Measurements from ENCODE around the gene BCL2L13.
"Not testable (repeated sequence)": the region's sequence is repeated elsewhere in the genome, so short reads cannot be mapped to it uniquely, and the experiment has no call there.

Gene BCL2L13

GRCh38 chr22:17761138-17761488, 122.6 kb downstream of the BCL2L13 start:
- DNase-seq (ENCODE audit: low read depth in 2 of 2), result no peak

DNA sequence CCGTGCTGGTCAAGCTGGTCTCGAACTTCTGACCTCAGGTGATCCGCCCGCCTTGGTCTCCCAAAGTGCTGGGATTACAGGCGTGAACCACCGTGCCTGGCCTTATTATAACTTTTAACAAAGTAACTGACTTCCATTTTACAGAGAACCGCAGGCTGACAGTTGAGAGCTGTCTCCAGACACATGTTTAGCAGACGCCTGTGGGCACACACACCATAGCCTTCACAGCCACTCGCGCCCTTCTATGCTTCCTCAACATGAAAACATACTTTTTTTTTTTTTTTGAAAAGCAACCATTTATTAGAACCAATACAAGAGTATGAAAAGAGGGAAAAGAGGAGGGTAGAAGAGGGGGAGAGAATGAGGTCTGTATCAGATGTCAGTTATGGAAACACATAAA, 124.9 kb downstream of the BCL2L13 start:
- not testable (repeated sequence) for DNase-seq (ENCODE audit: low read depth in 2 of 2)

GRCh38 chr22:17764036-17764435, 125.5 kb downstream of the BCL2L13 start:
- DNase-seq (ENCODE audit: low read depth in 2 of 2), result no peak

DNA sequence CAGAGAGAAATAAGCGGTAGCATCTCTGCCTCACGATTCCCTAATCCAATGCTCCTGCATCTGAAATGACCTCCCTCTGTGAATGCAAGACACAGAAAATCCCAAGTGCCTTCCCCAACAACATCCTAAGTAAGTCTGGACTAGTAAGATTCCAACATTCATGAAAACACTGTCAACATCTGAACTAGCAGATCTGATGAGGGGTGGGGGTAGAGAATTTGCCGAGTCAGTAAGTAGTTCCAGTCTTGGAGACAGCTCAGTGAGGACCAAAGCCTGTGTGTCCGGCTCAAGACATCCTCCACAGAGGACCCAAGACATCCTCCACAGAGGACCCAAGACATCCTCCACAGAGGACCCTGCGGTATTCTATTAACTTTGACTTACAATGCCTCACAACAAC, 126.3 kb downstream of the BCL2L13 start:
- not testable (repeated sequence) for DNase-seq (ENCODE audit: low read depth in 2 of 2)

- peak; percentile 52 to 55 for DNase-seq (ENCODE audit: low read depth in 2 of 2)
These were observed 128.9 kb downstream of the BCL2L13 start for GRCh38 chr22:17767233-17768065.

DNA sequence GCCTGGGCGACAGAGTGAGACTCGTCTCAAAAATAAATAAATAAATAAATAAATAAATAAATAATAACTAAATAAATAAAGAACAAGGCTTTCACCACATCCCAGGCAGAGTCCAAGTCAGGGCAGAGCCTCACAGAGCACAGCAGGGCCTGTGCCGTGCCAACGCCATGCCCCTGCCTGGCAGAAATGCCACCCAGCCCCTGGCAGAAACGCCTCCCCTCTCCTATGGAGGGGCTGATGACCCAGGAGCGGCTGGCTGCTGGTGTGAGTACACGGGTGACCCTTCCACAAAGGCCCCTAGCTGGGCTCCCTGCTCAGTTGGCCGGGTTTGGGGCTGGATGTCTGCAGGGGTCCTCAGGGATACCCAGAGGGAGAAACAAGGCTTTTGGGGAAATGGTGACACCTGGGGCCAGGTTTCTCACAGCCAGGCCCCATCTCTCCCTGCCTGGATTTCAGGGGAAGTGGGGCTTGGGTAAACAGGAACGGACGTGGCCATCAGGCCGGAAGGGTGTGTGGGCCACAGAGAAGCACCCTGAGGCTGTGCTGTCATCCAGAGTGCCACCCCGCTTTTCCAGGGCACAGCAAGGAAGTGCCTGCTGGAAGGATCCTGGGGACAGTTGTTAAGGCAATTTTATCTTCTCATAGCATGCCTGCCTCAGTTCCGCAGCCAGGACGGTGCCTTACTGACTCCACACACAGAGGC, 130.6 kb downstream of the BCL2L13 start:
- DNase-seq (ENCODE audit: low read depth in 2 of 2), result no peak

- DNase-seq (ENCODE audit: low read depth in 2 of 2), result no peak
These were observed 131.1 kb downstream of the BCL2L13 start for GRCh38 chr22:17769716-17770082.

DNA sequence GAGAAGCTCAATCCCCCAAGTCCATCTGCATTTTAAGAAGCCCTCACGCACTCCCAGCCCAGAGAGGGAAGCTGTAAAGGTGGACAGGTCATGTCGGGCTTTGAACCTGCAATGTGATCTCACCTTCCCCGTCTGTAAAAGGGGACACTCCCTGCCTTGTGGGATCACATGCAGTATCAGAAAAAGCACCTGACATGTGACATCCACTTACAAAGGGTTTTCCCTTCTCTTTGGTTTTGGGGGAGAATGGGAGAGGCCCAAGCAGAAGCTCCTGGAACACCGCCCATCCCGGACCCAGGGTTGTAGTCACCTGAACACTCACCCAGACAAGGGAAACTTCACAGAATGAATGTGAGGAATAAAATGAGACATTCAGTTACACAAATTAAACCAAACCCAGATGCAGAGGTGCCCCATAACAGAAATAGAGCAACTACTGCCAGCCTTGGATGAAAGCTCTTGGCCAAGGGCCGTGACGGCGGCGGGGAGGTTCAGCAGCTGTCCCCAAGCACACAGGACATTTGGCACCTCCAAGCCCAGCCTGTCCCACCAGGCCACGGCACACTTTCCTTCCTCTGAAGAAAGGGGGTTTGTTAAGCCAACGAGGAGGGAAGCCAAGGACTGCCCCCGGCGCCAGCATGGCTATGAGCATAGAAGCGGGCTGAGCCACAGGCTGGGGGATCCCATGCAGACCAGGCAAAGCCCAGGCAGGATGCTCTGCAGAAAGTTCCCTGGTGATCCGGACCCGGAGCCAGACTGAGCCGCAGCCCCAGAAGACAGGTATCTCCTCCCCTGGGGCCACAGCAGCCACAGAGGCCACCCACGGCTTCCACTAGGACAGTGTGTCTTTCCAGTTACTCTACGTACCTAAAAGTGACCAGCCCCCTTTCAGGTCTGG, 131.9 kb downstream of the BCL2L13 start:
- DNase-seq (ENCODE audit: low read depth in 2 of 2), result no peak

- no peak for DNase-seq (ENCODE audit: low read depth in 2 of 2)
These were observed 133.8 kb downstream of the BCL2L13 start for GRCh38 chr22:17772249-17772957.

GRCh38 chr22:17772958-17773605, 134.5 kb downstream of the BCL2L13 start:
- DNase-seq (ENCODE audit: low read depth in 2 of 2), result no peak

GRCh38 chr22:17773606-17774205, 135.1 kb downstream of the BCL2L13 start:
- DNase-seq (ENCODE audit: low read depth in 2 of 2), result peak in 1 of 2 donors; percentile 55

DNA sequence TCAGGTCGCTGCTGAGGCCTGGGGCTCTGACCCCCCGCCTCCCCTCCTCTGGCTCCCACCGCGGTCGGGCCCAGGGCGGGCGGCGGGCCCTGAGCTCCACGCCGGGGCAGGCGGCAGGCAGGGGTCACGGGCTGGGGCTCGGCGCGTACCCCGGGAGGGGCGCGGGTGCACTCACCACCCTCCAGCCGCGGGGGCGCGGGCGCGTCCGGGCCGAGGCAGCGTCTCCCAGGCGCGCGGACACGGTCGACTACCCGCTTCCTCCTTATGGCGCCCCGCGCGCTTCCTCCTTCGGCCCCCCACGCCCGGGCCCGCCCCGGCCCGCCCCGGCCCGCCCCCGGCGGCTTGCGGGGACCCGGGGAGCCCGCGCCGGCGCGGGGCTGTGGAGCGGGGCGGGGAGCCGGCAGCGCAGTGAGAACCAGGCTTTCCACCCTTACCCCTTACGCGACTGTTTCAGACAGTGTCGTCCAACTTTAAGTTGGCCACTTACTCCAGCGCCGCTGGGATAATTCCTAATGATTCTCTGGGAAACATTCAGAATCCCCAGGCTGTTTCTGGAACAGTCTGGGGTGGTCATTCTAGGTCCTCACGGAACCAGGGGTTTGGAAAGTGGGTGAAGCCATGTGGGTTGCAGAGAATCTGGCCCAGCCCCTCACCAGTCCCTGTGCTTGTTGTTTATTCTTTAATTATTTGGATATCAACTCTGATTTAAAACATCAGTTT, 135.8 kb downstream of the BCL2L13 start, which contains the start of gene BID:
Gene BID (minus strand): TSS at position 264 of the 720 bp plus-strand sequence. CDS start 24,353 bp downstream, outside the sequence.
- no peak for DNase-seq (ENCODE audit: low read depth in 2 of 2)

- DNase-seq (ENCODE audit: low read depth in 2 of 2), result no peak
These were observed 136.5 kb downstream of the BCL2L13 start for GRCh38 chr22:17774926-17775685.

DNA sequence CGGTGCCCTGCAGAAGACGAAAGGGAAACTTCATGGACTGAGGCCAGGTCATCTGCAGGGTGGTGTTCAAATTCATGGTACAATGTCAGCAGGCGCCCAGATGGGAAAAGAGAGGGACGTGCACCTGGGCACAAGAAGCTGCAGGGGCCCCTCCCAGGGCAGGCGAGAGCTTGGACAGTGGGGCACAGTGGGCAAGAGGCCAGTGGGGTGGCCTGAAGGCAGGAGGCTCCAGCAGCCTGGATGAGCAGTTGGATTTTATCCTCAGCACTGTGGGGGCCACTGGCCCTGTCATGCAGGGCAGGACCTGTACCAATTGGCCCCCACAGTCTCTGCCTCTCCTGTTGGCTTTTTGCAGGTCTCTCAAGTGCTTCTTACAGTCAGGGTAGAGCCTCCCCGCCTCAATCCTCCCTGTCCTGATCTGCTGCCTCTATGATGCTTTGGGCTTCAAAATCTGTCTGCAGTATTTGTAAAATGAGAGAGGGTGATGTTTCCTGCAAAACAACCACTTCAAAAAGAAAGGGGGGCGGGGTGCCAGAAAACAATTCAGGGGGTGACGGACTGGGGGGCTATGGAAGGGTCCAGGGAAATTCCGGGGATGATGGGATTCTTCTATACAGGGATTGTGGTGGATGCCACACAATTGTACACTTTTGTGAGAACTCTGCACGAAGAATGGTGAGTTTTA, 137.4 kb downstream of the BCL2L13 start:
- no peak for DNase-seq (ENCODE audit: low read depth in 2 of 2)

DNA sequence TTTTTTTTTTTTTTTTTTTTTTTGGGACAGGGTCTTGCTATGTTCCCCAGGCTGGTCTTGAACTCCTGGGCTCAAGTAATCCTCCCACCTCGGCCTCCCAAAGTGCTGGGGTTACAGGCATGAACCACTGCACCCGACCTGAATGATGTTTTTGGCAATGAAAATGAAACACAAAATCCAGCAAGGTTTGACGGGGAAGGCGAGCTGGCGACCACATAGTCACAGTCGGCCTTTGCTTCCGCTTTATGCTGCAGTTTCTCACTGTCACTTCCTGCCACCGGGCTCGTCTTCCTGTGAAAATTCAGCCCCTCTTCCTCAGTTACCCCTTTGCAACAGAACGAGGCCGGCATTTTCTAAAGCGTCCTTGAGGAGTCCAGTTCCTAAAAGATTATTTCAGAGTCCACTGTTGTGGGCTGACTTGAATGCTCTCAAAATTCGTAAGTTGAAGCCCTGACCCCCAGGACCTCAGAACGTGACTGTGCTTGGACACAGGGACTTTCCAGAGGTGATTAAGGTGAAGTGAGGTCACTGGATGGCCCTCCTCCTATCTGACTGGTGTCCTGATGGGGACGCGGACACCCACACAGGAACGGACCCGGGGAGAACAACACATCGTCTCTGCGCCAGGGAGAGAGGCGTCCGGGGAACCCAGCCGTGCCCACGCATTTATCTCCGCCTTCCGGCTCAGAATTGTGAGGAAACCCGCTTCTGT, 138.6 kb downstream of the BCL2L13 start:
- DNase-seq (ENCODE audit: low read depth in 2 of 2), result peak; percentile 53 to 58

DNA sequence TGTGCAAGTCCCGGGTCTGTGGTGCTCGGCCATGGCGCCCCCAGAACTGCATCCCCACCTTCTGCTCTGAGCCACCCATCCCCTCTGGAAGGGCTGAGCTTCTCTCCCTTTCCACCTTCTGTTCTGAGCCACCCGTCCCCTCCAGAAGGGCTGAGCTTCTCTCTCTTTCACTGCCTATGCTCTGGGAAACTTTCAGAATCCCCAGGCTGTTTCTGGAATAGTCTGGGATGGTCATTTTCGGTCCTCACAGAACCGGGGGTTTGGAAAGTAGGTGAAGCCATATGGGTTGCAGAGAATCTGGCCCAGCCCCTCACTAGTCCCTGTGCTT, 139.1 kb downstream of the BCL2L13 start:
- DNase-seq (ENCODE audit: low read depth in 2 of 2), result no peak

DNA sequence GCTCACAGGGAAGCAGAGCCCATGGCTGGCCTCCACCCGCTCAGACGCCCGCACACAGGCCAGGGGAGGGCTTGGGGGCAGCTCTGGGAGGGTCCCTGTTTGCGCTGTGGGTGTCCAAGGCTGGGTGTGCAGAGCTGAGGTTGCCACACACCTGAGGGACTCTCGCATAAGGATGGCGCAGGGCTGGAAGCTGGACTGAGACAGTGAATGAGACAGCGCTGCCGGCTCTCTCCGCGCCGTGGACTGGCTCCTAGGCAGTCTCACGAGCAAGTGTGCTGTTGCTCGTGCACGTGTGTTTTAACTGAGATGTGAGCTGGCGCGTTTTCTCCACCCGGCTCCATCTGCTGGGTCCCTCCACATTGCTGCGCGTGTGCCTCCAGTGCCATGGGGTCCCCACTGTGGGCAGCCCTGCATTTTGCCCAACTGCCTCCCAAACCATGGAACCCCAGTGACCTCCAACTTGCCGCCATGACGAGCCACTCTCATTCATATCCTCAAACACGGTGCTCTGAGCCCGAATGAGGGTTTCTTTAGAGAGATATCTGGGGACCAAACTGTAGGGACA, 139.9 kb downstream of the BCL2L13 start:
- no peak for DNase-seq (ENCODE audit: low read depth in 2 of 2)

Measured in stimulated activated CD4-positive, alpha-beta T cell treated with anti-CD3 and anti-CD28 coated beads, Interleukin-15, amount 100 ng/mL, for 48 hours (primary cell).